ENCODE measurements around the gene RASGRF2. TPM values are rescaled to one million over a fixed set of nuclear protein-coding genes. Genes with fewer than 3 reads are reported as not detected.

RASGRF2 gene
- total and polyA plus RNA-seq, 2 of the 13 experiments (the other 11 are each of a cell fraction or from before 2014, with no cell fraction given), result 23.6 to 29.0 TPM

GRCh38 chr5:81192373-81192750 lies 232.2 kb downstream of the RASGRF2 start:
- no peaks in the 10 kb centered on the region for H3K4me1 ChIP-seq (ENCODE audit: insufficient read depth, low read length)
- no peak for DNase-seq (ENCODE audit: low spot score)
- BruUV-seq (replicated peaks), result no TSS peak
- ChIA-PET CTCF (ENCODE audit: low intra/inter-chr PET ratio, low total read pairs) (no interaction called here), POLR2A (no interaction called here)
- H3K36me3 ChIP-seq (replicated peaks in 1 of 2; ENCODE audit: control insufficient read depth in 1 of 2, insufficient read depth in 2 of 2, low read length in 2 of 2), result peaks cover 10 to 13% of the 10 kb centered on the region in 2 experiments; a peak in 4 of 5 replicates
- H4K20me1 ChIP-seq (ENCODE audit: insufficient read depth, low read length), result no peaks in the 10 kb centered on the region
- intact Hi-C loops (cut with micrococcal nuclease; ENCODE audit: unreplicated experiment) (loop anchor here (10.0 kb wide), 1 partner anchor 478 kb away; no protein-coding TSS in a partner anchor), in situ Hi-C loops (cut with HindIII; ENCODE audit: extremely low pct_ligation_motif_present, low pct_unique_long_range_greater_than_20kb) (loop anchor here (25.0 kb wide), 1 partner anchor 480 kb away; no protein-coding TSS in a partner anchor)
- FAIRE-seq, result no peak
- no peaks in the 10 kb centered on the region for H3K27me3 ChIP-seq (ENCODE audit: control insufficient read depth in 1 of 2, insufficient read depth in 2 of 2, low read length in 2 of 2)
- TF ChIP-seq SRY (CRISPR knock-in tag; IDR thresholded peaks at IDR 0.05) (no peak), CENPBD1 (CRISPR knock-in tag; IDR thresholded peaks at IDR 0.05; ENCODE audit: borderline replicate concordance, low read depth) (no peak), RERE (CRISPR knock-in tag; IDR thresholded peaks at IDR 0.05; ENCODE audit: low read depth) (no peak), FOXP4 (CRISPR knock-in tag; IDR thresholded peaks at IDR 0.05) (no peak), FOSL1 (CRISPR knock-in tag; IDR thresholded peaks at IDR 0.05; ENCODE audit: borderline replicate concordance) (no peak), HOMEZ (CRISPR knock-in tag; IDR thresholded peaks at IDR 0.05; ENCODE audit: low read depth) (no peak), MZF1 (CRISPR knock-in tag; IDR thresholded peaks at IDR 0.05; ENCODE audit: borderline replicate concordance) (no peak), IRF9 (CRISPR knock-in tag; IDR thresholded peaks at IDR 0.05; ENCODE audit: borderline replicate concordance) (no peak), FOXA3 (CRISPR knock-in tag; IDR thresholded peaks at IDR 0.05) (no peak)
- no peak overlapping the region for H3K27ac ChIP-seq (ENCODE audit: extremely low read length, insufficient read depth, low read length)
- no peaks in the 10 kb centered on the region for H3K79me2 ChIP-seq (ENCODE audit: insufficient read depth, low read length)
- no peak overlapping the region for H3K9ac ChIP-seq (ENCODE audit: insufficient read depth, low read depth, low read length)
- no peaks in the 10 kb centered on the region for H3K9me3 ChIP-seq (ENCODE audit: low read length)
- no peak overlapping the region for H3K4me2 ChIP-seq (ENCODE audit: low read depth, low read length)
- no peak overlapping the region for H3K4me3 ChIP-seq (replicated peaks in 1 of 3; ENCODE audit: insufficient read depth in 1 of 3, low read depth in 2 of 3, low read length in 3 of 3)
- H2AFZ ChIP-seq (ENCODE audit: low read length), result no peak overlapping the region
- ATAC-seq, result peak; percentile 31; the same call in 1 of the 3 replicates
- WGBS (ENCODE audit: low lambda C conversion rate), result 92% methylated on average over 8 of the region's 8 CpGs

Measured in HepG2 (cell line).